ENCODE measurements around the gene RPGR. TPM values are rescaled to one million over a fixed set of nuclear protein-coding genes. Genes with fewer than 3 reads are reported as not detected.

Gene RPGR, protein sequence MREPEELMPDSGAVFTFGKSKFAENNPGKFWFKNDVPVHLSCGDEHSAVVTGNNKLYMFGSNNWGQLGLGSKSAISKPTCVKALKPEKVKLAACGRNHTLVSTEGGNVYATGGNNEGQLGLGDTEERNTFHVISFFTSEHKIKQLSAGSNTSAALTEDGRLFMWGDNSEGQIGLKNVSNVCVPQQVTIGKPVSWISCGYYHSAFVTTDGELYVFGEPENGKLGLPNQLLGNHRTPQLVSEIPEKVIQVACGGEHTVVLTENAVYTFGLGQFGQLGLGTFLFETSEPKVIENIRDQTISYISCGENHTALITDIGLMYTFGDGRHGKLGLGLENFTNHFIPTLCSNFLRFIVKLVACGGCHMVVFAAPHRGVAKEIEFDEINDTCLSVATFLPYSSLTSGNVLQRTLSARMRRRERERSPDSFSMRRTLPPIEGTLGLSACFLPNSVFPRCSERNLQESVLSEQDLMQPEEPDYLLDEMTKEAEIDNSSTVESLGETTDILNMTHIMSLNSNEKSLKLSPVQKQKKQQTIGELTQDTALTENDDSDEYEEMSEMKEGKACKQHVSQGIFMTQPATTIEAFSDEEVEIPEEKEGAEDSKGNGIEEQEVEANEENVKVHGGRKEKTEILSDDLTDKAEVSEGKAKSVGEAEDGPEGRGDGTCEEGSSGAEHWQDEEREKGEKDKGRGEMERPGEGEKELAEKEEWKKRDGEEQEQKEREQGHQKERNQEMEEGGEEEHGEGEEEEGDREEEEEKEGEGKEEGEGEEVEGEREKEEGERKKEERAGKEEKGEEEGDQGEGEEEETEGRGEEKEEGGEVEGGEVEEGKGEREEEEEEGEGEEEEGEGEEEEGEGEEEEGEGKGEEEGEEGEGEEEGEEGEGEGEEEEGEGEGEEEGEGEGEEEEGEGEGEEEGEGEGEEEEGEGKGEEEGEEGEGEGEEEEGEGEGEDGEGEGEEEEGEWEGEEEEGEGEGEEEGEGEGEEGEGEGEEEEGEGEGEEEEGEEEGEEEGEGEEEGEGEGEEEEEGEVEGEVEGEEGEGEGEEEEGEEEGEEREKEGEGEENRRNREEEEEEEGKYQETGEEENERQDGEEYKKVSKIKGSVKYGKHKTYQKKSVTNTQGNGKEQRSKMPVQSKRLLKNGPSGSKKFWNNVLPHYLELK
- 1 to 10 TPM; 6.3 to 8.0 TPM for total RNA-seq

DNA sequence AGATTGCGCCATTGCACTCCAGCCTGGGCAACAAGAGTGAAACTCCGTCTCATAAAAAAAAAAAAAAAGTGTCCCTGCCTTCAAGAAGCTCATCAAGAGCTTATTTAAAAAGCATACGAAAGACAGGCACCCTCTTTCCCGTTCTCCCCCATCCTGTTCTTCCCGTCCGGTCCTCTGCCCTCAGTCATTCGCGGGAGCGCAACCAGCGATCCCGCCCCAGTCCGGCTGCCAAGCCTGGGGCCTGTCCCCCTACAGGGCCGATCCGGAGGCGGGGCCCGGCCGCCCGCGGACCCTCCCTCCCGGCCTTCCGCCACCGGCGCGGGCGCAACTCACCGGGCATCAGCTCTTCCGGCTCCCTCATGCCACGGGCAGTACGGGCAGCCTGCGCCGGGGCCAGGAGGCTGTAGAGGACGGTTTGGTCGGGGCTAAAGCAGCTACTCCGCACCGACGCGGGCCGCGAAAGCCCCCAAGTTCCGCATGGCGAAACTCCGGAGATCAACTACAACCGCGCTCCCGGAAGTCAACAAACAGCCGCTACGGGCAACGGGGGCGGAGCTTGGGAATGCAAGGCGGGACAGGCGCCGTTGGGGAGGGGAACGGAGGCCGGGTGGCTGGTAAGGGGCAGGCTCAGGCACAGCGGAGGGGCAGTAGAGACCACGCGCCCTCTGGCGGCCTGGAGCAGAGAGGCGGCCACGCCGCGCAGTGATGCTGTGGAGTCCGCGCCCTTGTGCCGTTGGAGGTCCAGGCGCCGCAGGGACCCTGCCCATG lies at the start of gene RPGR:
RPGR (minus strand) TSS at position 503 of the 768 bp plus-strand sequence; CDS start at position 361, 142 bp downstream.
- Mint-ChIP-seq H3K27ac (peak within 1 kb of the TSS; percentile 95 to 98), H3K36me3 (no peaks in the 10 kb centered on the region), H3K9me3 (no peaks in the 10 kb centered on the region)
- DNase-seq (ENCODE audit: low spot score in 2 of 2) (peak; percentile 84 to 89), ATAC-seq (peak; percentile 95 to 98)

DNA sequence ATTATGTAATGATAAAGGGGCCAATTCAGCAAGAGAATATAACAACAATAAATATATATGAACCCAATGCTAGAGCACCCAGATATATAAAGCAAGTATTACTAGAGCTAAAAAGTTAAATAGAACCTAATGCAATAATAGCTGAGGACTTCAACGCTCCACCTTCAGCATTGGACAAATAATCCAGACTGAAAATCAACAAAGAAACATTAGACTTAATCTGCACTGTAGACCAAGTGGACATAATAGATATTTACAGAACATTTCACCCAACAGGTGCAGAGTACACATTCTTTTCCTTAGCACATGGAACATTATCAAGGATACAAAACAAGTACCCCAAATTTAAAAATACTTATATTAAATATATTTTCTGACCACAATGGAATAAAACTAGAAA lies 49.4 kb upstream of the RPGR start:
- Mint-ChIP-seq H3K36me3 (no peaks in the 10 kb centered on the region), H3K27ac (no peak overlapping the region), H3K9me3 (no peaks in the 10 kb centered on the region)
- ATAC-seq (no peak), DNase-seq (ENCODE audit: low spot score in 2 of 2) (no peak)

DNA sequence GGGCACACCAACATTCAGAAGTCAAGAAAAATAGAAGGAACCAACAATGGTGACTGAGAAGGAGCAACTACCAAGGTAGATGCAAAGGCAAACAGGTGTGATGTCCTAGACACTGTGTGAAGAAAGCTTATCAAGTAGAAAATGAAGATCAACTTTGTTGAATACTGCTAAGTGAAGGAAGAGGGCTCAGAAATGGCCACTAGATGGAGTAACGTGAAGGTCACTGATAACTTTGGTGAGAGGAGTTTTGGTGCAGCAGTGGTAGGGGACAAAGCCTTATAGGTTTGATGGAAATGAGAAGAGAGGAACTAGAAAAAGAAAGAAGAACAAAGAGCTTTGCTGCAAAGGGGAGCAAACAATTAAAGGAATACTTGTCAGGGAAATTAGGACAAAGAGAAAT lies 48.6 kb upstream of the RPGR start:
- ATAC-seq (no peak), DNase-seq (ENCODE audit: low spot score in 2 of 2) (no peak)
- no peaks in the 10 kb centered on the region for H3K9me3 Mint-ChIP-seq
- H3K27ac Mint-ChIP-seq, result no peak overlapping the region
- no peaks in the 10 kb centered on the region for H3K36me3 Mint-ChIP-seq

DNA sequence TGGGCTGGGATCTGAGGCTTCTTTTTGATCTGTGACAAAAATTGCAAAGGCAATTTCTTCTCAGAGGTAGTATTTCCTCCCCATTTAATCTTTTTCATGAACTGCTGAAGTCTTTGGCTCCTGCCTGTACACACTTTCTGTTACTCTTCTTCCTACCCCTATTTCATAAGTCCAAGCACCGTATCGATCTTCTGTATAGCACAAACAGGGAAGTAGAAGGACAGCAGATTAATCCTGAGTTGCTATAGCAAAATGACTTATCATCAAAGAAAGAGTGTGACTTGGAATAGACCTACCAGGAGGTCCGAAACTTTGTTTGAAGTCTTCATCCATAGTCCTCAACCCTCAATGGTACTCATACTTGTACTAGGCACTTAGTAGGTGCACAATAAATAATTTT lies 47.1 kb upstream of the RPGR start:
- no peaks in the 10 kb centered on the region for H3K9me3 Mint-ChIP-seq
- ATAC-seq (no peak), DNase-seq (ENCODE audit: low spot score in 2 of 2) (no peak)
- no peaks in the 10 kb centered on the region for H3K36me3 Mint-ChIP-seq
- H3K27ac Mint-ChIP-seq, result no peak overlapping the region

DNA sequence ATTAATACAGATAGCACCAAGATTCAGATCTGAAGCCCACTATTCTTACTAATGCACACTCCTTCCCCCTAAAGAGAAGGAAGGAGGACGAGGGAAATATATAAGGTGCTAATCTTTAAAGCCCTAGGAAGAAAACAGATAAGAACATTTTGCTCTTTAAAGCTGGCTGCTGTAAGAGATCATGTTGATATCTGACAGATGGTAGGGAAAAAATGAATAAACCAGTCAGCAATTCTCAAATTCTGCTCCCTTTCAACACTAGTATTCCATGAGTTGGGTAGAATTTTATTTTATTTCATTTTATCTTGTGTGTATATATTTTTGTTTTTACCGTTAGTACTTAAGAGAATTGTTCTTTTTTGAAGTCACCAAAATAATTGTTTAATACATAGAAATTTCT lies 44.3 kb upstream of the RPGR start:
- Mint-ChIP-seq H3K36me3 (no peaks in the 10 kb centered on the region), H3K27ac (no peak overlapping the region), H3K9me3 (no peaks in the 10 kb centered on the region)
- DNase-seq (ENCODE audit: low spot score in 2 of 2) (no peak), ATAC-seq (no peak)

DNA sequence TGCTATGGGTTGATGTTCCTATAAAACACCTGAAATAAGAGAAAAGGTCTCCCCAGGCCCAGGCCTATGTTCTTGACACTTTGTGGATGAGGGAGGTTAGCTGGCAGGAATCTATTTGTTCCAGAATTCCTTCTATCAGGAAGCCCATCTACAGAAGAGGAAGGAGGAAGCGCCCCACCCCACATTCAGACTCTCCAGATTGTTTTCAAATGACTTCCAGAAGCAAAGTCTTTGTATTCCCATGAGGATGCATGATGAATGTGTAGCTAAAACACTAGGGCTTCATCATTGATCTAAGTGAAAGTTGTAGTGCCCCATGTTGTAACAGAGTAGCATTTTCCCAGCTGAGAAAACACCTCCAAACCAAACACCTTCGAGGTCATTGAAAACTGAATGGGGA lies 41.5 kb upstream of the RPGR start:
- DNase-seq (ENCODE audit: low spot score in 2 of 2) (no peak), ATAC-seq (no peak)
- H3K27ac Mint-ChIP-seq, result no peak overlapping the region
- H3K36me3 Mint-ChIP-seq, result no peaks in the 10 kb centered on the region
- no peaks in the 10 kb centered on the region for H3K9me3 Mint-ChIP-seq

DNA sequence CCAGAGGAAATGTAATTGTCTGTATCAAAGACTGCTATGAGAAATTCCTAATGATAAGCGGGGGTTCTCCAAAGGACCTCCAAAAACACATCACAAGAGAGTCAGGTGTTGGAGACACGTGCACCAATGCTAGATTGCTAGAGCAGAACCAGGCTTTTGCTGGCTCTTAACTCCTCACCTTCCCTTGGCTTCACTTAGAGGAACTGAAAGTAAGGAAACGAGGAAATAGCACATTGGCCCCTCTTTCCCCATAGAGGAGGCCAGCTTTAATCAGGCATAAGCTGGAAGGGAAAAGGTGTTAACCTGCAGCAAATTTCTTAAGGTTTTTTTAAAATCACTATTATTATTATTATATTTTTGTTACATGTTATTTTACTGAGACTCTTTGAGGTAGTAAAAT lies 38.6 kb upstream of the RPGR start:
- no peaks in the 10 kb centered on the region for H3K9me3 Mint-ChIP-seq
- ATAC-seq (no peak), DNase-seq (ENCODE audit: low spot score in 2 of 2) (no peak)
- H3K27ac Mint-ChIP-seq, result no peak overlapping the region
- H3K36me3 Mint-ChIP-seq, result no peaks in the 10 kb centered on the region

DNA sequence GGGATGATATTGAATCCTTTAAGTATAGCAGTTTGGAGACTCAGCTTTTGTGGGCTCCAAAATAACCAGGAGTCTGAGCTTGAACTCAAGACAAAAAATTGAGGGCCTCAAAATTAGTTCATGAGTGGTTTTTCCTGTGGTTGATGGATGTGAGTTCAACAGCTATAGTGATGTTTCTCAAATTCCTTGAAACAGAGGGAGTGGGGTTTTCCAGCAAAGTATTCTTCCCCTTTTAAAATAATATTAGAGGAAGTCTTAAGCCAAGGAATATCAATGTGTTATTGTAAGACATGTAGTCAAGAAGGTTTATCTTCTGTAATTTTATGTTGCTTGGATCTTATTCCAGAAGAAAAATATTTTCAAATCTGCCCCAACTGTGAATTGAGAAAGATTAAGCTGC lies 35.7 kb upstream of the RPGR start:
- no peaks in the 10 kb centered on the region for H3K36me3 Mint-ChIP-seq
- ATAC-seq (no peak), DNase-seq (ENCODE audit: low spot score in 2 of 2) (no peak)
- H3K27ac Mint-ChIP-seq, result no peak overlapping the region
- H3K9me3 Mint-ChIP-seq, result no peaks in the 10 kb centered on the region

DNA sequence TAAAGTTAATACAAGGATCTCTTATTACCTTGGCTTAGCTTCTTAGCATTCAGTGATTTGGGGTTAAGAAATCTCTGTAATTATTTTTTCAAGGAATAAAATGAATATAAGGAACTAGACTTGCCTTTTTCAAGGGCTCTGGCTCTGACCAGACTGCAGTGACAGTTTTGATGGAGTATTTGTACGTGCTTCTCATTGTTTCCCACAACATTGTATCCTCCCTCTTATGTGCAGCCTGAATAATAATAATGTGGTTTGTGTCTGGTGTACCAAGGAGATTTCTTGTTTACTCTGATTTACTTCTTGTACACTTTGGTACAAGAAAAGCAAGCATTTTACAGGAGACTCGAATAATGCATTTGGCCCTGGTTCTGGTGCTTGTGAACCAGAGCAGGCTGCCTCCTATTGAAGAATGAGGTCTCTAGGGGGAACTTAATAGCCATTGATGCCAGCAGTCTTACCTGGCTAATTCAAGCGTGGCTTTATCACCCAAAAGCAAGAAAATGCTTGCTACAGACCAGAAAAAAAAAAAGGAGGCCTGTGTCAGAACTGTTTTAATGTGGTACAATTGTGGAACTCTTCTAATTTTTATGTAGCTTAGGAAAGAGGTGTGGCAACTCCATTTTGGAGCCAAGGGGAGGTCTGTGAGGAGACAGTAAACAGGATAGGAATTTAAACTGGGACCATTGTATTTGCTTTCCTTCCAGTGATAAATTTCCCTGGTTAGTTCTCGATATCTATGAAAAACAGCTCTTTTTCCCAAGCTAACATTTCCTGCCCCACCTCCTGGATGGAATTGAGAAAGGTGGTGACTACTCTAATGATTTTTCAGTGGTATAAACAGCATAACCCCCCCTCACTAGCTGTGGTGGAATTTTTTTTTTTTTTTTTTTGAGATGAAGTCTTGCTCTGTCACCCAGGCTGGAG lies 30.7 kb upstream of the RPGR start:
- no peak overlapping the region for H3K27ac Mint-ChIP-seq
- no peak for ATAC-seq
- H3K36me3 Mint-ChIP-seq, result no peaks in the 10 kb centered on the region
- no peaks in the 10 kb centered on the region for H3K9me3 Mint-ChIP-seq
- DNase-seq (ENCODE audit: low spot score in 2 of 2), result no peak

DNA sequence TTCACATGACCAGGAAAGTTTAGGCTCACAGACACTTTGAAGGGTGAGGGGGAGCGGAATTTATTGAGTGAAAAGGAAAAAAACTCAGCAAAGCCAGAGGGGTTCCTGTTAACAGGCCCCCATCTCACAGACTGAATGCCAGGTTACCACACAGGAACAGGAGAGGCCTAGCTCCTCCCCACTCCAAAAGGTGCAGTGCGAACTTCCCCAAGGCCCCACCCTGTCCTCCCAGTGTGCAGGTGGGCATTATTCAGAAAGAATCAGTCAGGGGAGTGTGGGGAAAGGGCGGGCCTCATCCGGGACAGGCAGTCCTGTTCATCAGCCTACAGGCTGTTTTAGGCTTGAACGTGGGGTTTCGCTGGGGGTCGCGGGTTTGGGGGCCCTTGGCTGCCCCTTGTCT lies 29.1 kb upstream of the RPGR start:
- DNase-seq (ENCODE audit: low spot score in 2 of 2), result no peak
- H3K27ac Mint-ChIP-seq, result no peak overlapping the region

DNA sequence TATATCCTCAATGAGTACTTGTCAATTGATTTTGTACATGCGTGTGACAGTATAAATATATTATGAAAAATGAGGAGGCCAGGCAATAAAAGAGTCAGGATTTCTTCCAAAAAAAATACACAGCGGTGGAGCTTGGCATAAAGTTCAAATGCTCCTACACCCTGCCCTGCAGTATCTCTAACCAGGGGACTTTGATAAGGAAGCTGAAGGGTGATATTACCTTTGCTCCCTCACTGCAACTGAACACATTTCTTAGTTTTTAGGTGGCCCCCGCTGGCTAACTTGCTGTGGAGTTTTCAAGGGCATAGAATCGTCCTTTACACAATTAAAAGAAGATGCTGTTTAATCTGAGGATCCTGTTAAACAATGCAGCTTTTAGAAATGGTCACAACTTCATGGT lies 25.1 kb upstream of the RPGR start, which contains the start of gene OTC:
OTC (plus strand) TSS at position 243 of the 400 bp plus-strand sequence; CDS start at position 336, 93 bp downstream.
- Mint-ChIP-seq H3K27ac (no peak within 1 kb of the TSS), H3K36me3 (no peaks in the 10 kb centered on the region), H3K9me3 (no peaks in the 10 kb centered on the region)
- DNase-seq (ENCODE audit: low spot score in 2 of 2), result no peak
- no peak for ATAC-seq

More for the DNA sequence above, 29.1 kb upstream of the RPGR start:
- ATAC-seq, result no peak
- Mint-ChIP-seq H3K36me3 (no peaks in the 10 kb centered on the region), H3K9me3 (no peaks in the 10 kb centered on the region)

DNA sequence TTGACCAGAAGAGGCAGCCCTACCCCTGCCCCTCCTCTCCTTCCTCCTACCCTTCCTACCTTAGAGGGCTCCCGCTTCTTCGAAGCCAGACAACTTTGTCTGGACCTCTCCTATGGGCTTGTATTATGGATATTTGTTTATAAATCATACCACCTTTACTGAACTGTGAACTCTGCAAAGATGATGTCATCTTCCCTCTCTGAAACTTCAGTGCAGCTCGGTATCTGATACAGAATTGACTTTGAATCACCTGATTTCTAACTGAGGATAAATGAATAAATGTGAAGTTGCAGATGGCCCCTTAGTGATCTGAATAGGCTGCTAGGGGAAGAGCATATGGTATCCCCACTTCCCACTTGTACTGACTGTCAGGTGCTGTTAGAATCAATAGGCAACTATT lies 24.0 kb upstream of the RPGR start:
- Mint-ChIP-seq H3K36me3 (no peaks in the 10 kb centered on the region), H3K9me3 (no peaks in the 10 kb centered on the region), H3K27ac (no peak overlapping the region)
- DNase-seq (ENCODE audit: low spot score in 2 of 2) (no peak), ATAC-seq (no peak)

DNA sequence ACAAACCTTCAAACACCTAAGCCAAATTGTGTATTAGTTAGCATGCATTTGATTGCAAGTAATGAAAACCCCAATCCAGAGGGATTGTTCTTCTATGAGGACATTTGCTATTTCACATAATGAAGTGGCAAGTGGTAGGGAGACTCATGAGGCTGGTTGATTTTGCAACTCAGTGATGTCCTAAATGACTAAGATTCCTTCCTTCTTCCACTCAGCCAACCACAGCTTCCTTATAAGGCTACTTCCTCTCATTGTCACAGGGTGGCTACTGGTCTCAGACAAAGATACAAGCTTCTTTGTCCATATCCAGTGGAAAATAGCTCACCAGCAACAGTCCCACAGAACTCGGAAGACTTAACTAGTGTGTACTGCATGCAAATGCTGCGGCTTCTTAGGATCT lies 19.8 kb upstream of the RPGR start:
- Mint-ChIP-seq H3K9me3 (no peaks in the 10 kb centered on the region), H3K36me3 (no peaks in the 10 kb centered on the region), H3K27ac (no peak overlapping the region)
- ATAC-seq (peak; percentile 76 to 79), DNase-seq (ENCODE audit: low spot score in 2 of 2) (no peak)

DNA sequence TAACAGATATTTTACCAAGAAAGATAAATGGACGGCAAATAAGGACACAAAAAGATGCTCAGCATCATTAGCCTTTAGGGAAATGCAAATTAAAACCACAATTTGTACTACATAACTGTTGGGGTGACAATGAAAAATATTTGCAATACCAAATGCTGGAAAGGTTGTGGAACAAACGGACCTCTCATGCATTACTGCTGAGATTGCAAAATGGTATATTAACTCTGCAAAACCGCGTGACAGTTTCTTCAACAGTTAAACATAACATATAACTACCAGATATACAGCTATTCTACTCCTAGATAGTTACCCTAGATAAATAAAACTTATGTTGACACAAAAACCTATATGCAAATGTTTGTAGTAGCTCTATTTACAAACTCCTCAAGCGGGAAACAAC lies 18.8 kb upstream of the RPGR start:
- Mint-ChIP-seq H3K36me3 (no peaks in the 10 kb centered on the region), H3K9me3 (no peaks in the 10 kb centered on the region), H3K27ac (no peak overlapping the region)
- ATAC-seq (no peak), DNase-seq (ENCODE audit: low spot score in 2 of 2) (no peak)

DNA sequence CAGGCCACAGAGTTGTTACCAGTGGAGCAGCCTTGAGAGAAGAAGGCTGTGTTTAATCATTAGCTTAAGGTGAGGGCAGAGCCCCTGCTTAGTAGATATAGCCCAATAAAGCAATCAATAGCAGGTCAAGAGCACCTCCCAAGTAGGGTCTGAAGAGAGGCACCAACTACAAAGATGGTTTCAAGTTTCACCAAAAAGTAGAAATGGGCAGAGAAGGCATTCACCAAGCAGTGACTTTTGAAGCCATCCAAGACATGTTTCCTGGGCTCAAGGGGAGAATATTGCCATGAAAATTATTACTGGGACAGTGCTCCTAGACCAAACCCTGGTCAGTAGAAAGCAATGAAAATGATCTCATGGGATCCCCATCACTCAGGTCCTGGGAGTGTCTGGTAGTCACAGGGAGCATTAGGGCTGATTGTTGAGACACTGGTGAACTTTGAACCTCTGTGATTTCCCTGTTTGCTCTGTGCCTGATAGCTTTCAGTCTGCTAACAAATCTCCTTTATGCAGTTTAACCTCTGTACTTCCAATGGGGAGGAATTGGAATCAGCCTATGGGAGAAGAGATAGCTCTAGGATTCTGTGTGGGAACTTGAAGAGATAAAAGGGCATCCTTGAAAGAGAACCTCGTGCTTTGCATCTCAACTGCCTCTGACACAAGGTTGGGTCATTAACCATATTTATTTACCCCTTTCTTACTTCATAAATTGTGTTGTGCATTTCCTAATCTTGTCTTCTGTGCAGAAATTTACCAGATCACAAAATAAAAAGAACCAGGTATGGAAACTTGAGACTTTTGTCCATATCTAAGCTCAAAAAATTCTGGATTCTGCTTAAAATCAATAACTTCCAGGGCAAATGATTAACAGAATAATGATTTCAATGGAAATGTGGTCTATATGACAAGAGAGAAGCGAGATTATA lies 15.8 kb upstream of the RPGR start:
- Mint-ChIP-seq H3K36me3 (no peaks in the 10 kb centered on the region), H3K27ac (no peak overlapping the region), H3K9me3 (no peaks in the 10 kb centered on the region)
- DNase-seq (ENCODE audit: low spot score in 2 of 2) (no peak), ATAC-seq (no peak)
